Dedifferentiated amniotic fluid mesenchymal stem cell (primary cell): ENCODE data around the gene PRKD3.

Experiments
- DNase-seq: peaks from one replicate; pipeline ENCODE4 v3.0.0-alpha.2; 2016; ENCODE audit errors: extremely low spot score

The PRKD3 gene

GRCh38 chr2:37343537-37344434 is 19.2 kb upstream of the PRKD3 start:
- peak; percentile 45 for DNase-seq

GRCh38 chr2:37342591-37343220 is 18.1 kb upstream of the PRKD3 start:
- DNase-seq, result no peak

- no peak for DNase-seq
These were observed 16.0 kb upstream of the PRKD3 start for GRCh38 chr2:37340637-37341036.

- DNase-seq, result no peak
These were observed 14.3 kb upstream of the PRKD3 start for GRCh38 chr2:37338933-37339332.

GRCh38 chr2:37337620-37338280 is 13.1 kb upstream of the PRKD3 start:
- no peak for DNase-seq

- no peak for DNase-seq
These were observed 11.0 kb upstream of the PRKD3 start for GRCh38 chr2:37335604-37336003.

GRCh38 chr2:37333256-37333655 is 8.6 kb upstream of the PRKD3 start:
- DNase-seq, result no peak

GRCh38 chr2:37332560-37332959 is 7.9 kb upstream of the PRKD3 start:
- DNase-seq, result no peak

GRCh38 chr2:37330681-37331080 is 6.0 kb upstream of the PRKD3 start:
- DNase-seq, result no peak

GRCh38 chr2:37326866-37327634 is 2.4 kb upstream of the PRKD3 start:
- no peak for DNase-seq

- peak; percentile 68 for DNase-seq
These were observed 1.7 kb upstream of the PRKD3 start for GRCh38 chr2:37326285-37326684.

GRCh38 chr2:37325625-37326071 is 1.0 kb upstream of the PRKD3 start:
- DNase-seq, result no peak

- no peak for DNase-seq
These were observed 172 bp downstream of the PRKD3 start for GRCh38 chr2:37324536-37324785.

- DNase-seq, result no peak
These were observed 675 bp downstream of the PRKD3 start for GRCh38 chr2:37323781-37324535.

- DNase-seq, result no peak
These were observed 1.4 kb downstream of the PRKD3 start for GRCh38 chr2:37323176-37323780.

GRCh38 chr2:37322368-37322767 is 2.3 kb downstream of the PRKD3 start:
- no peak for DNase-seq

- DNase-seq, result no peak
These were observed 3.5 kb downstream of the PRKD3 start for GRCh38 chr2:37321029-37321682.

GRCh38 chr2:37319754-37320609 is 4.7 kb downstream of the PRKD3 start:
- DNase-seq, result no peak

- DNase-seq, result peak; percentile 89
These were observed 6.2 kb downstream of the PRKD3 start for GRCh38 chr2:37318401-37318800.

GRCh38 chr2:37317746-37318145 is 6.9 kb downstream of the PRKD3 start:
- DNase-seq, result no peak
